SK-N-SH treated with all-trans-retinoic acid at 6 μM for 48 hours (cell line): ENCODE results near the gene RBM19.

Experiments used
- ATAC-seq: fragments of 200-7000 bp; cut with Tn5 transposase; 3 replicates; pipeline ENCODE4 v1.9.1; 2020; ENCODE audit warnings: mild to moderate bottlenecking, moderate library complexity
- ARNTL ChIP-seq: fragments of 450-650 bp; formaldehyde crosslinking; IDR thresholded peaks from 2 replicates; pipeline ENCODE4 v1.5.0; 2020; ENCODE audit warnings: low read depth, mild to moderate bottlenecking, moderate library complexity, borderline replicate concordance
- BACH2 ChIP-seq: fragments of 250-450 bp; sonication (Bioruptor Pico); IDR thresholded peaks from 2 replicates; pipeline ENCODE4 v1.9.0; 2021; ENCODE audit warnings: mild to moderate bottlenecking, borderline replicate concordance
- CSDC2 ChIP-seq: fragments of 250-450 bp; sonication (Bioruptor Pico); IDR thresholded peaks from 2 replicates; pipeline ENCODE4 v1.5.0; 2020; ENCODE audit warnings: mild to moderate bottlenecking, moderate library complexity
- CSRNP3 ChIP-seq: fragments of 250-450 bp; sonication (Bioruptor Pico); IDR thresholded peaks from 2 replicates; pipeline ENCODE4 v1.5.1; 2021; ENCODE audit warnings: mild to moderate bottlenecking, moderate library complexity
- ESRRG ChIP-seq: fragments of 250-450 bp; sonication (Bioruptor Pico); IDR thresholded peaks from 2 replicates; pipeline ENCODE4 v1.6.1; 2021; ENCODE audit warnings: mild to moderate bottlenecking
- GLIS3 ChIP-seq: fragments of 250-450 bp; sonication (Bioruptor Pico); IDR thresholded peaks from 2 replicates; pipeline ENCODE4 v1.5.0; 2020; ENCODE audit warnings: mild to moderate bottlenecking, moderate library complexity
- POU6F1 ChIP-seq: fragments of 250-450 bp; sonication (Bioruptor Pico); IDR thresholded peaks from 2 replicates; pipeline ENCODE4 v1.8.0; 2021; ENCODE audit warnings: low read depth, mild to moderate bottlenecking, moderate library complexity, borderline replicate concordance
- RARB ChIP-seq: fragments of 250-450 bp; sonication (Bioruptor Pico); IDR thresholded peaks from 2 replicates; pipeline ENCODE4 v1.8.0; 2021; ENCODE audit warnings: mild to moderate bottlenecking, moderate library complexity
- SNAI2 ChIP-seq: fragments of 250-450 bp; sonication (Bioruptor Pico); IDR thresholded peaks from 2 replicates; pipeline ENCODE4 v1.5.0; 2020; ENCODE audit warnings: mild to moderate bottlenecking, moderate library complexity
- TOX ChIP-seq: fragments of 250-450 bp; sonication (Bioruptor Pico); IDR thresholded peaks from 2 replicates; pipeline ENCODE4 v1.8.0; 2021; ENCODE audit warnings: mild to moderate bottlenecking, moderate library complexity, borderline replicate concordance
- TSHZ2 ChIP-seq: fragments of 250-450 bp; sonication (Bioruptor Pico); IDR thresholded peaks from 2 replicates; pipeline ENCODE4 v1.5.0; 2020; ENCODE audit warnings: mild to moderate bottlenecking, moderate library complexity
- ZC3H10 ChIP-seq: fragments of 250-450 bp; sonication (Bioruptor Pico); IDR thresholded peaks from 2 replicates; pipeline ENCODE4 v1.5.1; 2021; ENCODE audit warnings: mild to moderate bottlenecking, moderate library complexity
- ZFP3 ChIP-seq: fragments of 250-450 bp; sonication (Bioruptor Pico); IDR thresholded peaks from 2 replicates; pipeline ENCODE4 v1.5.0; 2020; ENCODE audit warnings: mild to moderate bottlenecking, moderate library complexity
- ZNF70 ChIP-seq: fragments of 450-650 bp; formaldehyde crosslinking; IDR thresholded peaks from 2 replicates; pipeline ENCODE4 v1.5.0; 2020; ENCODE audit warnings: mild to moderate bottlenecking, moderate library complexity
- ZNF8 ChIP-seq: fragments of 450-650 bp; formaldehyde crosslinking; IDR thresholded peaks from 2 replicates; pipeline ENCODE4 v1.5.0; 2020; ENCODE audit warnings: mild to moderate bottlenecking, moderate library complexity
- TF ChIP-seq, protein P1 (sequence below): fragments of 250-450 bp; sonication (Bioruptor Pico); IDR thresholded peaks from 2 replicates; pipeline ENCODE4 v1.5.1; 2020; ENCODE audit warnings: low read depth, mild to moderate bottlenecking, moderate library complexity
- TF ChIP-seq, protein P2 (sequence below): fragments of 250-450 bp; sonication (Bioruptor Pico); IDR thresholded peaks from 2 replicates; pipeline ENCODE4 v1.8.0; 2020; ENCODE audit warnings: mild to moderate bottlenecking, moderate library complexity, borderline replicate concordance

RBM19 gene

DNA sequence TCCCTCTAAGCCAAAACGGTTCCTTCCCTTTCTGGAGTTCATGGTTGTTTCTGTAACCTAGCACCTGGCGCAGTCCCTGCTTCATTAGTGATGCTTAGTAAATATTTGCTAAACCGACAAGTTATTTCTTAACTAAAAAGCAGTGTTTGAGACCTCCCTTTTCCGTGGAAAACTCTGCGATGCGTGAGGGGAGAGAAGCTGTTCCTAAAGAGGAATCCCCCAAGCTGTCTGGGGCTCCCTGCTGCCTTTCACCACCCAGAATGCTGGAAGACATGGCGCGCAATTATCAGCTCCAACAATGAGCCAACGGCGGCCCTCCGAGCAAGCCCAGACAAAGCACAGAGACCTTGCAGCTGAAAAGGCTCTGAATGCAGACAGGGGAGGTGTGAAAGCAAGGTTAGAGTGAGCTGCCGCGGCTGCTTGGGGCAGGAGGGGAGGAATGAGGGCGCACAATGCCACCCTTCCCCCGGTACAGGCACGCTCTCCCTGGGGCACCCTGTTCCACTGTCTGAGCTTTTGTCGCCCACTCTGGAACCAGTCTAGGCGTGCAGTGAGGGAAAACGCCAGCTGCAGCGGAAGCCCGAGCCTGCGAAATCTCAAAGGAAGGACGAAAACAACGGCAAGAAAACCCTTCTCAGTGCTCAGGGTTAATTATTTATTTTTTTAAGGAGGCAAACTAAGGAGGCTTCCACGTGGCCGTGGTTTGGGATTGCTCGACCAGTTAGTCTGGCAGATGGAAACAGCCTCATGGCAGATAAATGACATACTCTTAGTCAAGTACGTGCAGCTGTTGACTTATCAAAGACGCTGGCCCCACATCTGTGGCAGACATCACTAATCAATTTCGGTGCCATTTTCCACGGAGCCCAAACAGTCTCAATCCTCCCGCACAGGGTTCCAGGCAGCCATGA lies 66.3 kb downstream of the RBM19 start:
- ATAC-seq, result no peak
- TF ChIP-seq TOX (CRISPR knock-in tag), result no peak

DNA sequence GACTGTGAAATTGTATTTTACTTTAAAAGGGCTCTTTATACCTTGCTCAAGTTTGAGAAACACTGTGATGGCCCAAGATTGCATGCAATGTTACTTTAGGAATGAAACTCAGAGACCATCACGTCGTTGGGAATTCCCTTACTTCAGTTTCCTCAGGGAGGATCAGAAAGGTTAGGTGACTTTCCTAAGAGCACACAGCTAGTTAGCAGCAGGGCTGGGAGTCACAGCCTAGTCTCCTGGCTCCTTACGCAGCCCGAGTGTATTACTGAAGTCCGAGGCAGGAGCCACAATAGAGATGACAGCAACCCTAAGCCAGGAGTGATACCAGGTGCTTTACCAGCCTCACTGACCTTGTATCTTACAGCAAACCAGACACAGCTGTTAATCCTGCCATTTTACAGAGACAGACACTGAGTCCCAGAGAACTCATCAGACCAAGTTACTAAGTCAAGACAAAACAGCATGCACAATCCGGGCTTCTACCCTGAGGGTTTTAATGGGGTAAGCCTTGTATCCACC lies 67.0 kb downstream of the RBM19 start:
- no peak for ATAC-seq
- TF ChIP-seq ZFP3 (CRISPR knock-in tag) (no peak), ZNF8 (no peak)
- TF ChIP-seq, protein P1, sequence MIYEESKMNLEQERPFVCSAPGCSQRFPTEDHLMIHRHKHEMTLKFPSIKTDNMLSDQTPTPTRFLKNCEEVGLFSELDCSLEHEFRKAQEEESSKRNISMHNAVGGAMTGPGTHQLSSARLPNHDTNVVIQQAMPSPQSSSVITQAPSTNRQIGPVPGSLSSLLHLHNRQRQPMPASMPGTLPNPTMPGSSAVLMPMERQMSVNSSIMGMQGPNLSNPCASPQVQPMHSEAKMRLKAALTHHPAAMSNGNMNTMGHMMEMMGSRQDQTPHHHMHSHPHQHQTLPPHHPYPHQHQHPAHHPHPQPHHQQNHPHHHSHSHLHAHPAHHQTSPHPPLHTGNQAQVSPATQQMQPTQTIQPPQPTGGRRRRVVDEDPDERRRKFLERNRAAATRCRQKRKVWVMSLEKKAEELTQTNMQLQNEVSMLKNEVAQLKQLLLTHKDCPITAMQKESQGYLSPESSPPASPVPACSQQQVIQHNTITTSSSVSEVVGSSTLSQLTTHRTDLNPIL (CRISPR knock-in tag), result no peak
- TF ChIP-seq, protein P2, sequence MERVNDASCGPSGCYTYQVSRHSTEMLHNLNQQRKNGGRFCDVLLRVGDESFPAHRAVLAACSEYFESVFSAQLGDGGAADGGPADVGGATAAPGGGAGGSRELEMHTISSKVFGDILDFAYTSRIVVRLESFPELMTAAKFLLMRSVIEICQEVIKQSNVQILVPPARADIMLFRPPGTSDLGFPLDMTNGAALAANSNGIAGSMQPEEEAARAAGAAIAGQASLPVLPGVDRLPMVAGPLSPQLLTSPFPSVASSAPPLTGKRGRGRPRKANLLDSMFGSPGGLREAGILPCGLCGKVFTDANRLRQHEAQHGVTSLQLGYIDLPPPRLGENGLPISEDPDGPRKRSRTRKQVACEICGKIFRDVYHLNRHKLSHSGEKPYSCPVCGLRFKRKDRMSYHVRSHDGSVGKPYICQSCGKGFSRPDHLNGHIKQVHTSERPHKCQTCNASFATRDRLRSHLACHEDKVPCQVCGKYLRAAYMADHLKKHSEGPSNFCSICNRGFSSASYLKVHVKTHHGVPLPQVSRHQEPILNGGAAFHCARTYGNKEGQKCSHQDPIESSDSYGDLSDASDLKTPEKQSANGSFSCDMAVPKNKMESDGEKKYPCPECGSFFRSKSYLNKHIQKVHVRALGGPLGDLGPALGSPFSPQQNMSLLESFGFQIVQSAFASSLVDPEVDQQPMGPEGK (CRISPR knock-in tag), result no peak

DNA sequence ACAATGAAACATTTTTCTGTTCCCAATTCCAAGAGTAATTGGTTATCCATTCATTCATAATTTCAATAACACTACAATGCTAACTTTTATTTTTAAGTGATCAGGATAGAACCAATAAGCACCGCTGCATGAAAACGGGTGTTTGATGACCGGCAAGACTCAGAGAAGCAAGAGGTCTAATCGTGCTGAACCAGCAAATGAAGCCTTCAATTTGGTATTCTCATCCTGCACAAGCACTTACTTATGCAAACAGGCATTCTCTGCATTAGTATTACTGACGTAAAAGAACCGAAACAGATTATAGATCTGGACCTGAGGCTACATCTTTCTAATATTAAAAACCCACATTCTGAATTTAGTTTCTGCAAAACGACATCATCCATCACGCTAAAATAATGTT lies 67.7 kb downstream of the RBM19 start:
- ATAC-seq, result no peak
- TF ChIP-seq ESRRG, result no peak
- no peak for TF ChIP-seq CSDC2 (CRISPR knock-in tag)
- TF ChIP-seq POU6F1 (CRISPR knock-in tag), result no peak
- TF ChIP-seq ARNTL (CRISPR knock-in tag), result no peak
- TF ChIP-seq TSHZ2 (CRISPR knock-in tag), result no peak
- no peak for TF ChIP-seq ZNF70 (CRISPR knock-in tag)
- no peak for TF ChIP-seq BACH2 (CRISPR knock-in tag)
- TF ChIP-seq RARB (CRISPR knock-in tag), result no peak
- TF ChIP-seq ZC3H10 (CRISPR knock-in tag), result no peak
- no peak for TF ChIP-seq GLIS3
- no peak for TF ChIP-seq SNAI2 (CRISPR knock-in tag)
- TF ChIP-seq, all 23 proteins: peak for 0

DNA sequence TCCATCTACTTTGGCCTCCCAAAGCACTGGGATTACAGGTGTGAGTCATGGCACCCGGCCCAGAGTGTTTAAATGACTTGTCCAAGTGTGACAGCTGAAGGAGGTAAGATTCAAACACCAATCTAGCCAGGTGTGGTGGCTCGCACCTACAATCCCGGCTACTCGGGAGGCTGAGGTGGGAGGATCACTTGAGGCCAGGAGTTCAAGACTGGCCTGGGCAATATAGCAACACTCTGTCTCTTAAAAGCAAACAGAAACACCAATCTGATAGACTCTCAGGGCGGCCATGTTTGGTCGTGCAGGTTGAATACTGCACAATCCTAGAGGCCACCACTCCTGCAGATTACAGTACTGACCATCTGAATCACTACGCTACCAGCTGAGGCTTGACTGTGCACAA lies 68.7 kb downstream of the RBM19 start:
- no peak for ATAC-seq
- TF ChIP-seq, protein P1 (CRISPR knock-in tag), result no peak
- no peak for TF ChIP-seq ESRRG
- TF ChIP-seq BACH2 (CRISPR knock-in tag), result no peak
- TF ChIP-seq CSRNP3, result no peak
